Ovary (tissue), 9 donors: ENCODE measurements around the gene PAAF1. TPM values are rescaled to one million over a fixed set of nuclear protein-coding genes. Genes with fewer than 3 reads are reported as not detected.

Source experiments
- DNase-seq, 5 donors: peaks; one replicate each; pipeline ENCODE4 v3.0.0-alpha.2; 2019 to 2020
- H3K27ac ChIP-seq, 2 donors: fragments of 200-600 bp; one replicate each; pipeline versions ENCODE4 v1.5.1 to v1.8.0; 2019 to 2022
- H3K27me3 ChIP-seq: fragments of 200-600 bp; one replicate; pipeline ENCODE4 v1.8.0; 2022
- H3K36me3 ChIP-seq: fragments of 200-600 bp; sonication (generic); one replicate; pipeline ENCODE4 v1.5.1; 2019
- H3K4me1 ChIP-seq: one replicate; pipeline ENCODE4 v1.8.1; 2013; ENCODE audit warnings: mild to moderate bottlenecking, moderate library complexity; ENCODE audit not compliant: insufficient read depth
- H3K4me3 ChIP-seq: fragments of 200-600 bp; sonication (generic); one replicate; pipeline ENCODE4 v1.5.1; 2017
- H3K9me3 ChIP-seq, 2 donors: fragments of 200-600 bp in 1 of 2; sonication (generic) in 1 of 2; one replicate each; pipeline versions ENCODE4 v1.5.1 to v1.8.1; 2013 to 2019; ENCODE audit warnings: mild to moderate bottlenecking in 1 of 2, moderate library complexity in 1 of 2
- EP300 ChIP-seq: sonication (generic); formaldehyde crosslinking; IDR thresholded peaks from one replicate; pipeline ENCODE4 v1.6.1; 2017; ENCODE audit warnings: antibody characterized with exemption
- POLR2A ChIP-seq: fragments of 450-650 bp; IDR thresholded peaks from one replicate; pipeline ENCODE4 v1.6.1; 2017; ENCODE audit warnings: antibody characterized with exemption, mild to moderate bottlenecking, moderate library complexity
- WGBS, 3 donors: extraction: QIAGEN DNeasy Blood & Tissue Kit in 1 of 3; methylation state at CpG; one replicate each; pipeline versions ENCODE4 v1.1.5 to v1.1.7; 2013 to 2017; 5-methylcytosine and 5-hydroxymethylcytosine counted together
- intact Hi-C, 4 donors: fragments of 100-400 bp; cut with DNase I; formaldehyde crosslinking; loops; one replicate each; pipeline versions ENCODE4 v1.11.0 to v1.15.1; 2022 to 2023
- polyA plus RNA-seq, 2 donors: library from polyadenylated mRNA; stranded (reverse); fragments of 200-250 nt in 1 of 2; fragments of 350-450 nt in 1 of 2; fragmentation: Illumina TruSeq in 1 of 2; extraction: RNeasy Lipid Tissue Mini Kit (QIAGEN cat#74804) in 1 of 2; gene quantifications; one replicate each; pipeline ENCODE4 v1.2.3, GENCODE V29; 2013 to 2014
- total RNA-seq, 7 donors: library from RNA; depleted of rRNA in 2 of 7; stranded (reverse); fragments of >200 nt in 2 of 7; fragmentation: NEBNext Ultra II Directional in 3 of 7; extraction: Animal tissue kit (Norgen Biotek cat#: 25700) in 3 of 7; gene quantifications; one replicate each; pipeline versions ENCODE4 v1.1.0 to v1.2.4, GENCODE V29; 2016 to 2023
- TF ChIP-seq, protein P1 (sequence below), 3 donors: fragments of 450-650 bp in 2 of 3; fragments of 200-600 bp in 1 of 3; IDR thresholded peaks; one replicate each; pipeline versions ENCODE4 v1.5.1 to v1.8.0; 2016 to 2022; ENCODE audit warnings: antibody characterized with exemption in 3 of 3, mild to moderate bottlenecking in 1 of 3
- donor health status: DM: no; HTN: no; CAD: no; lungs with moderate emphysema.
- donor health status: DM: no; HTN: no; CAD: no.
- donor health status: Bipolar disorder and iron deficiency.
- donor health status: DM: yes; HTN: yes; CAD: no.
- donor health status: DM: no; HTN: no; CAD: no.
- donor health status: DM: yes; HTN: yes; CAD: no.

The PAAF1 gene
- total and polyA plus RNA-seq, 9 donors: 9.5 to 48.0 (median 18.3) TPM

DNA sequence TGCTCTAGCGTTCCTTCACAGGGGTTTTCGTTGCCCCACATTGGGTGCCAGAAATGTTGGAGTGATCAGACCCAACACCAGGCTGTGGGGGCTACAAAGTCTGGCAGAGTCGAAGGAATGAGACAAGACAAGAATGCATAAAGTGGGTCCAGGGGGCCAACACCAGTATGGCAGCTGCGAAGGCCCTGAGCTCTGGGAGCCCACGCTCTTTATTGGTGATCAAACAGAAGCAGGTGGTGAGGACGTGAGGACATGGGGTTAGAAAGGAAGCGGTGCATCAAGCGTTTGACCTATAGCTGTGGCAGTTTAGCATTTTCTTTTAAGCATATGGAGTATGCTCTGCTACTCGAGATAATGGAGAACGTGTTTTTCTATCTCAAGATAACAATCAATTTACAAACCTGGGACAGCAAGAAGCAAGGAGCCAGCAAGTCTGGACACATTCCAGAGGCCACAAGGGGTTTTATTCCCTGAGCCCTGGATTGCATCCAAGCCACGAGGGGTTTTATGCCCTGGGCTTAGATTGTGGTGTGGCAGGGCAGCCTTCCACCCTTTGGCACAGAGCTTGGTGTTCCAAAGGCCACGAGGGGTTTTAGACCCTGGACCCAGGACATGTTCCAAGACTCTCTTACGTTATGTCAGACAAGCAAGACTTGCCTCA, 70.1 kb downstream of the PAAF1 start:
- no peak for DNase-seq
- intact Hi-C loops: no loop called here
- TF ChIP-seq, protein P1, sequence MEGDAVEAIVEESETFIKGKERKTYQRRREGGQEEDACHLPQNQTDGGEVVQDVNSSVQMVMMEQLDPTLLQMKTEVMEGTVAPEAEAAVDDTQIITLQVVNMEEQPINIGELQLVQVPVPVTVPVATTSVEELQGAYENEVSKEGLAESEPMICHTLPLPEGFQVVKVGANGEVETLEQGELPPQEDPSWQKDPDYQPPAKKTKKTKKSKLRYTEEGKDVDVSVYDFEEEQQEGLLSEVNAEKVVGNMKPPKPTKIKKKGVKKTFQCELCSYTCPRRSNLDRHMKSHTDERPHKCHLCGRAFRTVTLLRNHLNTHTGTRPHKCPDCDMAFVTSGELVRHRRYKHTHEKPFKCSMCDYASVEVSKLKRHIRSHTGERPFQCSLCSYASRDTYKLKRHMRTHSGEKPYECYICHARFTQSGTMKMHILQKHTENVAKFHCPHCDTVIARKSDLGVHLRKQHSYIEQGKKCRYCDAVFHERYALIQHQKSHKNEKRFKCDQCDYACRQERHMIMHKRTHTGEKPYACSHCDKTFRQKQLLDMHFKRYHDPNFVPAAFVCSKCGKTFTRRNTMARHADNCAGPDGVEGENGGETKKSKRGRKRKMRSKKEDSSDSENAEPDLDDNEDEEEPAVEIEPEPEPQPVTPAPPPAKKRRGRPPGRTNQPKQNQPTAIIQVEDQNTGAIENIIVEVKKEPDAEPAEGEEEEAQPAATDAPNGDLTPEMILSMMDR (IDR thresholded peaks at IDR 0.05): no peak
- TF ChIP-seq POLR2A: no peak
- Histone ChIP-seq H3K4me1 (no peaks in the 10 kb centered on the region), H3K4me3 (no peak overlapping the region), H3K36me3 (no peaks in the 10 kb centered on the region), H3K27ac (no peak overlapping the region), H3K9me3 (no peaks in the 10 kb centered on the region), H3K27me3 (no peaks in the 10 kb centered on the region)
- 86 to 88% (median 88%) methylated on average over 13 of the region's 13 CpGs for WGBS, 3 donors

DNA sequence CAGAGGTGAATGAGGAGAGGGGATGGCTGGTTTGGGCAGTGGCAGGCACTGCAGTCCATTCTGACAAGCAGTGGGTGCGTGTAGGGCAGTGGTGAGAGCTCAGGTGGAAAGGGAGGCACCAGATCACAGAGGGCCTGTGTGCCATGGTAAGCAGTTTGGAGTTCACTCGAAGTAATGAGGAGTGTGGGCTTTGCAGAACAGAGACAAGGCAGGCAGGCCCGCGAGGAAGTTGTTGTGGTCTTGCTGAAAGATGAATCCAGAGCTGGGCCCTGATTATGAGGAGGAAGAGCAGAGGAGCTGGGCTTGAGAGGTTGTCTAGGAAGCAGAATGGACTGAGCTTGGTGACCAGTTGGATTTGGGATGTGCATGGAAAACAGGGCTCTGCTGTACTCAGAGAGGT, 72.4 kb downstream of the PAAF1 start:
- Histone ChIP-seq H3K27ac (no peak overlapping the region), H3K36me3 (no peaks in the 10 kb centered on the region), H3K9me3 (no peaks in the 10 kb centered on the region), H3K27me3 (no peaks in the 10 kb centered on the region), H3K4me1 (no peaks in the 10 kb centered on the region), H3K4me3 (no peak overlapping the region)
- WGBS, 3 donors: 85 to 90% (median 88%) methylated on average over 4 of the region's 4 CpGs
- TF ChIP-seq EP300 (no peak), POLR2A (no peak)
- TF ChIP-seq, protein P1 (IDR thresholded peaks at IDR 0.05): no peak
- DNase-seq: no peak
- intact Hi-C loops: no loop called here

DNA sequence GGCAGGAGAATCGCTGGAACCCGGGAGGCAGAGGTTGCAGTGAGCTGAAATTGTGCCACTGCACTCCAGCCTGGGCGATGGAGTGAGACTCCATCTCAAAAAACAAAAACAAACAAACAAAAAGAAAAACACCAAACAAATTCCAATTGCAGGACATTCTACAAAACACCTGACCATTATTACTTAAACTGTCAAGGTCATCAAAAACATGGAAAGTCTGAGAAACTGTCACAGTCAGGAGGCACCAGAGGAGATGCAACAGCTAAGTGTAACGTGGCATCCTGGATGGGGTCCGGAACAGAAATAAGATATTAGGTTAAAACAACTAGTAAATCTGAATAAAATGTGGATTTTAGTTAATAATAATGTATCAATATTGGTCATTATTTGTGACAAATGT, 73.1 kb downstream of the PAAF1 start:
- WGBS, 3 donors: 89 to 93% (median 90%) methylated on average over 5 of the region's 5 CpGs
- TF ChIP-seq EP300 (no peak), POLR2A (no peak)
- TF ChIP-seq, protein P1 (IDR thresholded peaks at IDR 0.05): no peak
- no peaks in the 10 kb centered on the region for H3K4me1 ChIP-seq
- H3K4me3 ChIP-seq: no peak overlapping the region
- intact Hi-C loops: no loop called here
- no peak for DNase-seq
- H3K9me3 ChIP-seq: no peaks in the 10 kb centered on the region
- H3K27ac ChIP-seq: no peak overlapping the region
- no peaks in the 10 kb centered on the region for H3K36me3 ChIP-seq
- H3K27me3 ChIP-seq: no peaks in the 10 kb centered on the region

DNA sequence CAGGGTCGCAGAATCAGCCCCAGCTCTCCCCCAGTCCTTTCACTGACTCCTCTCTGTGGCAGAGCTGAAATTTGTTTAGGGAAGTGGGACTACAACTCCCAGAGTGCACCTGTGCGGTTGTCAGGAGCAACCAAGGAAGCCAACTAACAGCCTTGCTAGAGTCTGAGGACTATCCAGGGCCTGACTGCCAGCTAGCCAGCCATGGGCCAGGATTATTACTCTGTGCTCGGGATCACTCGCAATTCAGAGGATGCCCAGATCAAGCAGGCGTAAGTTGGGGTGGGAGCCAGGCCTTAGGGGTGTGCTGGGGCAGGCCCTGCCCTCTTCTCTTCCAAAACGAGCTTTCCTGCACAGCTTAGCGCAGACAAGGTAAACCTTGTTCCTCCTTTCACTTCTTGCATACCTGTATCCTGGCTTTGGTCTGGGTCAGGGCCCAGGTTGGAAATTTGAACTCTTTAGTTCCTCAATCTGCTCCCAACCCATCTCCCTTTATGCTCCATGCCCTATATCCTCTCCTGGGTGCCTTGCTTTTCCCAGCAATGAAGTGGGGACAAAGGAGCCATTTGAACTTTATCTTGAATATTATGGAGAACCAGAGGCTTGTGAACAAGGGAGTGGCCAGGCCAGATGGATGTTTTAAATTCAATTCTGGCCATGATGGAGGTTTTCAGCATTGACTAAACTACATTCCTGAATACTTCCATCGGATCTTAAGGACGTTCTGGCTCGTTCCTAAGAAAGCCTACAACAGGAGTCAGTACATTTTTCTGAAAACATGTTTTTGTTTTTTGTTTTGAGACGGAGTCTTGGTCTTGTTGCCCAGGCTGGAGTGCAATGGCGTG, 74.3 kb downstream of the PAAF1 start, which contains the start of gene DNAJB13:
Gene DNAJB13 (plus strand): TSS at position 158 of the 842 bp plus-strand sequence. CDS start 44 bp downstream, at position 202.
- intact Hi-C loops: no loop called here

More for the DNA sequence above, 74.3 kb downstream of the PAAF1 start, which contains the start of gene DNAJB13:
- Histone ChIP-seq H3K4me3 (no peak within 1 kb of the TSS), H3K27ac (no peak within 1 kb of the TSS), H3K27me3 (no peaks in the 10 kb centered on the region), H3K36me3 (no peaks in the 10 kb centered on the region), H3K4me1 (no peaks in the 10 kb centered on the region), H3K9me3 (no peaks in the 10 kb centered on the region)
- TF ChIP-seq EP300: no peak
- no peak for TF ChIP-seq POLR2A
- TF ChIP-seq, protein P1 (IDR thresholded peaks at IDR 0.05): no peak
- WGBS, 3 donors: 79 to 86% (median 80%) methylated on average over 12 of the region's 12 CpGs
- peak in 2 of 5 donors; percentile 40 to 51 for DNase-seq
